Retinal pigment epithelial cell (primary cell): ENCODE data around the gene KISS1R.

Source experiments
- DNase-seq: peaks from one replicate; pipeline ENCODE4 v3.0.0-alpha.2; 2010; ENCODE audit warnings: low read depth
- H3K4me3 ChIP-seq: 2 replicates; pipeline ENCODE4 v1.5.1; 2011; ENCODE audit warnings: mild to moderate bottlenecking, low read length, control low read depth, moderate library complexity
- TF ChIP-seq, protein P1 (sequence below): conservative IDR thresholded peaks from 2 replicates; pipeline ENCODE4 v1.5.1; 2011; ENCODE audit warnings: low read depth, low read length, control low read depth, inconsistent platforms

KISS1R gene

DNA sequence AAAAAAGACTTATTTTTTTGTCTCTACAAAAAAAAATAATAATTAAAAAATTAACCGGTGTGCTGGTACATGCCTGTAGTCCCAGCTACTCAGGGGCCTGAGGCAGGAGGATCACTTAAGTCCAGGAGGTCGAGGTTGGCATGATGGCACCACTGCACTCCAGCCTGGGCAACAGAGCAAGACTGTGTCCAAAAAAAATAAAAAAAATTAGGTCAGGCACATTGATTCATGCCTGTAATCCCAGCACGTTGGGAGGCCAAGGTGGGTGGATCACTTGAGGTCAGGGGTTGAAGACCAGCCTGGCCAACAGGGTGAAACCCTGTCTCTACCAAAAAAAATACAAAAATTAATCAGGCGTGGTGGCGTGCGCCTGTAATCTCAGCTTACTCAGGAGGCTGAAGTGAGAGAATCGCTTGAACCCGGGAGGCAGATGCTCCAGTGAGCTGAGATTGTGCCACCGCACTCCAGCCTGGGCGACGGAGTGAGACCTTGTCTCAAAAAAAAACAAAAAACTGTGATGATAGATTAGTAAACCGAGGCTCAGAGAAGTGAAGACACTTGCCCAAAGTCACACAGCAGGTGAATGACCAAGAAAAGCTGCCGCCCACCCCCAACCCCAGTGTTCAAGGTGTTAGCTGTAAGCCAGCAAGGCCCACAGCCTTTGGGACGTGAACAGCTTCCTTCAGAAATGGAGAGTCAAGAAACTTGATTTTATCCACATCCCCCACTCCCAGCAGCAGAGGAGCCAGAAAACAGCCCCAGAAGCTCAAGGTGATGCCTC, 14.5 kb upstream of the KISS1R start:
- no peak overlapping the region for H3K4me3 ChIP-seq
- DNase-seq: no peak
- TF ChIP-seq, protein P1, sequence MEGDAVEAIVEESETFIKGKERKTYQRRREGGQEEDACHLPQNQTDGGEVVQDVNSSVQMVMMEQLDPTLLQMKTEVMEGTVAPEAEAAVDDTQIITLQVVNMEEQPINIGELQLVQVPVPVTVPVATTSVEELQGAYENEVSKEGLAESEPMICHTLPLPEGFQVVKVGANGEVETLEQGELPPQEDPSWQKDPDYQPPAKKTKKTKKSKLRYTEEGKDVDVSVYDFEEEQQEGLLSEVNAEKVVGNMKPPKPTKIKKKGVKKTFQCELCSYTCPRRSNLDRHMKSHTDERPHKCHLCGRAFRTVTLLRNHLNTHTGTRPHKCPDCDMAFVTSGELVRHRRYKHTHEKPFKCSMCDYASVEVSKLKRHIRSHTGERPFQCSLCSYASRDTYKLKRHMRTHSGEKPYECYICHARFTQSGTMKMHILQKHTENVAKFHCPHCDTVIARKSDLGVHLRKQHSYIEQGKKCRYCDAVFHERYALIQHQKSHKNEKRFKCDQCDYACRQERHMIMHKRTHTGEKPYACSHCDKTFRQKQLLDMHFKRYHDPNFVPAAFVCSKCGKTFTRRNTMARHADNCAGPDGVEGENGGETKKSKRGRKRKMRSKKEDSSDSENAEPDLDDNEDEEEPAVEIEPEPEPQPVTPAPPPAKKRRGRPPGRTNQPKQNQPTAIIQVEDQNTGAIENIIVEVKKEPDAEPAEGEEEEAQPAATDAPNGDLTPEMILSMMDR: no peak

DNA sequence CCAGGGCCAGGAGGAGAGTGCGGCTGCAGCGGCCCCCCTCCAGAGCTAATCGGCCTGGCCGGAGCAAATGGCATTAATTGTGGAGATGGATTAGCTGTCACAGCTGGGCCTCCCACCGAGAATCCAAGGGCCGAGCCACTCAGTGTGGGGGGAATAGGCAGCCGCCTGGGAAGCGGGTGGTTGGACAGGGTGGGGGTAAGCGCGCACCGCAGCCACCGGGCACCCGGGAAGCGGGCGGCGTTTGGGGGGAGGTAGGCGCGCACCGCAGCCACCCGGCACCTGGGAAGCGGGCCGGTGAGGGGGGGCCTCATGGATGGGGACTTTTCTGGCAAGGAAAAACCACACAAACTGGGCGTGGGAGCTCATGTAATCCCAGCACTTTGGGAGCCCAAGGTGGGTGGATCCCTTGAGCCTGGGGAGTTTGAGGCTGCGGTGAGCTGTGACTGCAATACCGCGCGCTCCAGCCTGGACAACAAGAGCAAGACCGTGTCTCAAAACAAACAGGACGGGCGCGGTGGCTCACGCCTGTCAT, 13.8 kb upstream of the KISS1R start:
- no peak for DNase-seq
- TF ChIP-seq, protein P1: no peak
- no peak overlapping the region for H3K4me3 ChIP-seq

DNA sequence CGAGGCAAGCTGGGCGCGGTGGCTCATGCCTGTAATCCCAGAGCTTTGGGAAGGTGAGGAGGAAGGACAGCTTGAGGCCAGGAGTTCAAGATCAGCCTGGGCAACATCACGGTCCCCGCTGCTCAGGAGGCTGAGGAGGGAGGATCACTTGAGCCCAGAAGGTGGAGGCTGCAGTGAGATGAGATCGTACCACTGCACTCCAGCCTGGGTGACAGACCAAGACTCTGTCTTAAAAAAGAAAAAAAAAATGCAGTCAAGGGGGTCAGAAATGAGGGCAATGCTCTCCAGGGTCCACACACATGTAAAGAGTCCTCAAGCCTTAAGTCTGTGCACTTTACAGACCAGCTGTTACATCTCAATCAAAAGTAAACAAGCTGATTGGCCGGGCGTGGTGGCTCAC, 12.6 kb upstream of the KISS1R start:
- TF ChIP-seq, protein P1: no peak
- no peak for DNase-seq
- H3K4me3 ChIP-seq: no peak overlapping the region

DNA sequence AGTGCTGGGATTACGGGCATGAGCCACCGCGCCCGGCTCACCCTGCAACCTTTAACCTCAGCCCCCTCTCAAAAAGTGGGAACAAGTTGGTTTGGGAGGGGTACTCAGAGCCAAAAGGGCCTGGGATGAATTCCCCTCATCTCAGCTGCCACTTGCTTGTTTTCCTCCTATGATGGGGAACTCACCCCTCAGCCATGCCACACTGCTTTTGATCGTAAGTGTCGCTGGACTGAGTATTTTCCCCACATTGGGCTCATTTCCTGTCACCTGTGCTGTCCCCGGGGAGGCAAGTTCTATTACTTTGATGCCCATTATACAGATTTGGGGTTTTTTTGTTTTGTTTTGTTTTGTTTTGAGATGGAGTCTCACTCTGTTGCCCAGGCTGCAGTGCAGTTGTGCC, 10.7 kb upstream of the KISS1R start:
- TF ChIP-seq, protein P1: no peak
- no peak overlapping the region for H3K4me3 ChIP-seq
- DNase-seq: no peak

DNA sequence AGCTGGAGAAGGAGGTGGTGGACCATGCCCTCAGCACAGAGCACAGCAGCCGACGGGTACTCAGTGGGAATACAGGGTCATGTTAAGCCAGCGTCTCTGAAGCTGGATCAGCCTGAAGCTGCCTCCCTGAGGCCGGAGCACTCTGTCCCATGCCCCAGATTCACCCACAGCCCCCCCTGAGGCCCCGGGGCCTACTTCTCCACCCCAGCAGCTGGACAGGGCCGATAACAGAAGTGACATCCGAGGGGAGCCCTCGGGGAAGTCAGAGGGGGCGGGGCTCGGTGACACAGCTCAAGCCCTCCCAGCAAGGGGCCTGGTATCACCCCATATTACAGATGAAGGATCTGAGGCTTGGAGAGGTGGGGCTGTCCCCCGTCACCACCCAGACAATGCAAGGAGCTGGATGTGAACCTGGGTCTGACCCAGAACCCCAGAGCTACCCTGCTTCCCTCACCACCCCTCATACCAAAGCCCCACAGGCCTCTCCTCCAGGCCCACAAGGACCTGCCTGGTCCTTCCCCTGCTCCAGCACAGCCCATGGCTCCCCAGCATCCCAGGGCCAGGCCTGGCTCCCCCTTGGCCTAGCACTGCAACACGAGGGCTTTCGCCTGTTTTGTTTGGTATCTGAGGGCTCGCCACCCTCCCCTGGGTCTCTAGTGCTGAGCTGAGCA, 9.8 kb upstream of the KISS1R start:
- no peak for DNase-seq
- H3K4me3 ChIP-seq: no peak overlapping the region
- TF ChIP-seq, protein P1: no peak

DNA sequence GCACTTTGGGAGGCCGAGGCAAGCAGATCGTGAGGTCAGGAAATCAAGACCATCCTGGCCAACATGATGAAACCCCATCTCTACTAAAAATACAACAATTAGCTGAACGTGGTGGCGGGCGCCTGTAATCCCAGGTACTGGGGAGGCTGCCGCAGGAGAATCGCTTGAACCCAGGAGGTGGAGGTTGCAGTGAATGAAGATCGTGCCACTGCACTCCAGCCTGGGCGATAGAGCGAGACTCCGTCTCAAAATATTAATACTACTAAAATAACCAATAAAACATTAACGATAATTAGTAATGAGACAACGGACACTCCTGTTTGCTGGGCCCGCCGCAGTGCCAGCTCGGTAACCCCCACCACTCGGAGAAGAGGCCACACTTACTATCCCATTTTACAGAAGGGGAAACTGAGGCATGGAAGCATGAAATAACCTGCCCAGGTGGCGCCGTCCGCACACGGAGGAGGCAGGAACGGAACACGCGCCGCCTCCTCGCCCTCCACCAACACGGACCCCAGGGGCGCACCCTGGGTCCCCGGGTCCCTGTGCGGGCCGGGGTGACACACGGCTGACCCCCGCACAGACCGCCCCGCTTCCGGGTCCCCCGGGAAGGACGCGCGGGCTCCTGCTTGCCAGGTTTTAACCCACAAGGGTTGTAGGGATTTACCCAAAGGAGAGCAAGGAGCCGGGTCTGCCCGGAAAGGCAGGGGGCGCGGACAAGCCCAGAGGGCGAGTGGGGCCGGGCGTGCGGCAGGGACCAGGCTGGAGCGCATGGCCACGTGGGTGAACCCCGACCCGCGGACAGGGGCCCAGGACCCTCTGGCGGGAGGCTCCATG, 5.7 kb upstream of the KISS1R start:
- TF ChIP-seq, protein P1: no peak
- no peak for DNase-seq
- H3K4me3 ChIP-seq: no peak overlapping the region
